Activated naive CD8-positive, alpha-beta T cell treated with anti-CD3 and anti-CD28 coated beads for 36 hours (primary cell): Measurements from ENCODE around the gene OR2L3. TPM values are rescaled to one million over a fixed set of nuclear protein-coding genes. Genes with fewer than 3 reads are reported as not detected.
"Not testable (repeated sequence)": the region's sequence is repeated elsewhere in the genome, so short reads cannot be mapped to it uniquely, and the experiment has no call there.

Source experiments
- DNase-seq: peaks from one replicate; pipeline ENCODE4 v3.0.0; 2021
- H3K27ac Mint-ChIP-seq: one replicate; pipeline ENCODE4 v1.8.0; 2022; ENCODE audit warnings: mild to moderate bottlenecking, moderate library complexity, mixed read lengths
- H3K27me3 Mint-ChIP-seq: one replicate; pipeline ENCODE4 v1.8.0; 2022; ENCODE audit warnings: mild to moderate bottlenecking, mixed read lengths
- H3K36me3 Mint-ChIP-seq: one replicate; pipeline ENCODE4 v1.8.0; 2021; ENCODE audit warnings: mild to moderate bottlenecking, mixed read lengths
- H3K4me1 Mint-ChIP-seq: one replicate; pipeline ENCODE4 v1.8.0; 2021; ENCODE audit warnings: mixed read lengths
- H3K4me3 Mint-ChIP-seq: one replicate; pipeline ENCODE4 v1.8.0; 2022; ENCODE audit warnings: mild to moderate bottlenecking, moderate library complexity, mixed read lengths
- H3K9me3 Mint-ChIP-seq: one replicate; pipeline ENCODE4 v1.8.0; 2022; ENCODE audit warnings: mixed read lengths
- total RNA-seq, 2 experiments: library from RNA; stranded (reverse); gene quantifications; one replicate each; pipeline ENCODE4 v1.2.3, GENCODE V29; 2021

The OR2L3 gene
- total RNA-seq, result not detected

DNA sequence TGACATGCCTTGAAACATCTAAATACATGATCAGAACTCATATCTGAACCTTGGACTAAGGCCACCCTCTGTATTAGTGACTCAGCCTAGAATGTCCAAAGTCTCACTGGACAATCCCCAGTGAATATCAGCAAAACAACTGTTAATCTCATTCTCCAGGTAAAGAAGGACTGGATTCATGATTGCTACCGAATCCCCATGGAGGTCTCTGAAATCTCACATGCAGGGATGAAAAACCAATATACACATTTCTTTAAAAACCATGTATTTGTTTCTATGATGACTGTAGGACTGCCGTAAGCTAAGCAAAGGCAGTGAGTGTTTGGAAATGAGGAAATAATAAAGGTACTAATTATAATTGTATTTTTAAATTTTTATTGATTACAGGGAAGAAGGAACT is at the start of gene OR2L3:
TSS of gene OR2L3 (plus strand) at position 301 of the 400 bp plus-strand sequence. CDS start 13,846 bp downstream, outside the sequence.
- Mint-ChIP-seq H3K27ac (no peak within 1 kb of the TSS), H3K4me1 (no peaks in the 10 kb centered on the region), H3K4me3 (no peak within 1 kb of the TSS), H3K9me3 (peaks cover 10% of the 10 kb centered on the region), H3K27me3 (no peaks in the 10 kb centered on the region), H3K36me3 (no peaks in the 10 kb centered on the region)
- no peak for DNase-seq

- Mint-ChIP-seq H3K27ac (no peak overlapping the region), H3K36me3 (no peaks in the 10 kb centered on the region), H3K9me3 (no peaks in the 10 kb centered on the region), H3K27me3 (no peaks in the 10 kb centered on the region), H3K4me3 (no peak overlapping the region), H3K4me1 (peaks cover 2% of the 10 kb centered on the region)
- no peak for DNase-seq
Observed at GRCh38 chr1:247998811-247999210, 47.8 kb upstream of the OR2L3 start.

DNA sequence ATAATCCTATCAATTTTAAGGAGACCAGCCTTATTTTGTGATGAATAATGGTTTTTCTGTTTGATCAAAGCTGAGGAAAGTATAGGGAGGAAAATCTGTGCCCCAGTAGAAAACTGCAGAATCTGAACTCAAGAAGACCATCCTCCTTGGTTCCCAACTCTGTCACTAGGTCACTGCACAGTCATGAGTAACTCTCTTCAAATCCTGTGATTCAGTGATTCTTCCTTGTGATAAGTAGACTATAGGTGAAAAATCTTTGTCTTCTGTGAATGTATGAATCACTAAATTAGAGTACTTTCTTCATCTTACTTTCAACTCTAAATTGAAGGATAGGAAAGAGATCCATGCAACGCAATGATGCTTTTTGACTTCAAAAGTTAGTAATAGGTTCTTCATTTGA is 46.5 kb upstream of the OR2L3 start:
- Mint-ChIP-seq H3K27me3 (no peaks in the 10 kb centered on the region), H3K4me1 (peaks cover 2% of the 10 kb centered on the region), H3K27ac (no peak overlapping the region), H3K4me3 (no peak overlapping the region), H3K9me3 (no peaks in the 10 kb centered on the region), H3K36me3 (no peaks in the 10 kb centered on the region)
- DNase-seq, result no peak

GRCh38 chr1:248007778-248008177 is 38.9 kb upstream of the OR2L3 start:
- Mint-ChIP-seq H3K27me3 (no peaks in the 10 kb centered on the region), H3K4me1 (no peaks in the 10 kb centered on the region), H3K27ac (no peak overlapping the region), H3K36me3 (peaks cover 4% of the 10 kb centered on the region), H3K4me3 (no peak overlapping the region), H3K9me3 (peaks cover 34% of the 10 kb centered on the region)
- DNase-seq, result no peak

DNA sequence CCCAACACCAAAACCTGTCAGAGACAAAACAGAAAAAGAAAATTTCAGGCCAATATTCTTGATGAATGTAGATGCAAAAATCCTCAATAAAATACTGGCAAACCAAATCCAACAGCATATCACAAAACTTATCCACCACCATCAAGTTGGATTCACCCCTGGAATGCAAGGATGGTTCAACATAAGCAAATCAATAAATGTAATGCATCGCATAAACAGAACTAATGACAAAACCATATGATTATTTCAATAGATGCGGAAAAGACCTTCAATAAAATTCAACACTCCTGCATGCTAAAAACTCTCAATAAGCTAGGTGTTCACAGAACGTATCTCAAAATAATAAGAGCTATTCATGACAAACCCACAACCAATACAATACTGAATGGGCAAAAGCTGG is 37.0 kb upstream of the OR2L3 start:
- Mint-ChIP-seq H3K9me3 (peaks cover 34% of the 10 kb centered on the region), H3K27ac (no peak overlapping the region), H3K36me3 (peaks cover 4% of the 10 kb centered on the region), H3K4me1 (no peaks in the 10 kb centered on the region), H3K27me3 (no peaks in the 10 kb centered on the region), H3K4me3 (no peak overlapping the region)
- no peak for DNase-seq

GRCh38 chr1:248013229-248013710 is 33.4 kb upstream of the OR2L3 start, which contains the start of gene OR2L5:
Gene OR2L5, plus strand, starts transcription at chr1:248013660. Its CDS starts 8,288 bp downstream, at chr1:248021948.
- no peak within 1 kb of the TSS for H3K4me3 Mint-ChIP-seq
- H3K4me1 Mint-ChIP-seq, result no peaks in the 10 kb centered on the region
- no peak within 1 kb of the TSS for H3K27ac Mint-ChIP-seq
- no peaks in the 10 kb centered on the region for H3K27me3 Mint-ChIP-seq
- peaks cover 4% of the 10 kb centered on the region for H3K36me3 Mint-ChIP-seq
- no peak for DNase-seq
- H3K9me3 Mint-ChIP-seq, result peaks cover 31% of the 10 kb centered on the region

GRCh38 chr1:248015803-248016202 is 30.8 kb upstream of the OR2L3 start:
- DNase-seq, result no peak
- no peaks in the 10 kb centered on the region for H3K36me3 Mint-ChIP-seq
- H3K27ac Mint-ChIP-seq, result no peak overlapping the region
- H3K4me1 Mint-ChIP-seq, result no peaks in the 10 kb centered on the region
- H3K27me3 Mint-ChIP-seq, result no peaks in the 10 kb centered on the region
- peaks cover 9% of the 10 kb centered on the region for H3K9me3 Mint-ChIP-seq
- no peak overlapping the region for H3K4me3 Mint-ChIP-seq

DNA sequence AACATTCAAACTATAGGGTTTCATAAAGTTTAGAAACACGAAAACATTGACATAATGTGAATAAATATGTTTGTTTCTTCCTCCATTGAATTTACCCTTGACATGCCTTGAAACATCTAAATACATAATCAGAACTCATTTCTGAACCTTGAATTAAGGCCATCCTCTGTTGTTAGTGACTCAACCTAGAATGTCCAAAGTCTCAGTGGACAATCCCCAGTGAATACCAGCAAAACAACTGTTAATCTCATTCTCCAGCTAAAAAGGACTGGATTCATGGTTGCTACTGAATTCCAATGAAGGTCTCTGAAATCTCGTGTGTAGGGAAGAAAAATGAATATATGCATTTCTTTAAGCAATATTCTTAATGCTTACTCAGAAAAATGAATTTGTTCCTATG is 16.9 kb upstream of the OR2L3 start, which contains the start of gene OR2L2:
TSS of gene OR2L2 (plus strand) at position 301 of the 400 bp plus-strand sequence. CDS start 8,198 bp downstream, outside the sequence.
- no peak within 1 kb of the TSS for H3K27ac Mint-ChIP-seq
- H3K36me3 Mint-ChIP-seq, result peaks cover 9% of the 10 kb centered on the region
- H3K4me1 Mint-ChIP-seq, result no peaks in the 10 kb centered on the region
- no peak for DNase-seq
- no peak within 1 kb of the TSS for H3K4me3 Mint-ChIP-seq
- H3K9me3 Mint-ChIP-seq, result peaks cover 20% of the 10 kb centered on the region
- no peaks in the 10 kb centered on the region for H3K27me3 Mint-ChIP-seq

- no peak for DNase-seq
- H3K27ac Mint-ChIP-seq, result no peak overlapping the region
- H3K4me1 Mint-ChIP-seq, result no peaks in the 10 kb centered on the region
- H3K27me3 Mint-ChIP-seq, result no peaks in the 10 kb centered on the region
- H3K9me3 Mint-ChIP-seq, result peaks cover 10% of the 10 kb centered on the region
- no peak overlapping the region for H3K4me3 Mint-ChIP-seq
- H3K36me3 Mint-ChIP-seq, result no peaks in the 10 kb centered on the region
Observed at GRCh38 chr1:248045209-248045608, 1.4 kb upstream of the OR2L3 start.

DNA sequence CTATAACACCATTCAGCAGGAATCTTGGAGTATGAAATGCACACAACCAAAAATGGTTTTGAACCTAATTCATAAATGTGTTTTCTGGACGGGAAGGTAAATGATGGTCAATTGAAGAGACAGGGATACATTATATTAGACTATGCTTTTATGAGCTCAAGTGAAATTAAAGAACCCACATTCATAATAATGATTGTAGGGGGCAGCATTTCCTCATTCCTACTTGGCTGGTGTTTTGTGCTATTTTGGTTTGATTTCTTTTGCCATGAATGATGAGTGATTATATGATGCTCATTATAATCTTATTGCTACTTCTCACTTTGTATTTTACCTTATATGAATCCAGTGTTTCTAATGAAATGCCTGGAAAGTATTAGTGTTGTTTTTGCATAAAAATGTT is 372 bp downstream of the OR2L3 start:
- Mint-ChIP-seq H3K27ac (no peak overlapping the region), H3K36me3 (no peaks in the 10 kb centered on the region), H3K4me1 (no peaks in the 10 kb centered on the region), H3K4me3 (no peak overlapping the region), H3K9me3 (peaks cover 10% of the 10 kb centered on the region), H3K27me3 (no peaks in the 10 kb centered on the region)
- no peak for DNase-seq

GRCh38 chr1:248054671-248055070 is 8.0 kb downstream of the OR2L3 start:
- H3K9me3 Mint-ChIP-seq, result peaks cover 10% of the 10 kb centered on the region
- no peak overlapping the region for H3K4me3 Mint-ChIP-seq
- H3K36me3 Mint-ChIP-seq, result peaks cover 2% of the 10 kb centered on the region
- H3K27me3 Mint-ChIP-seq, result no peaks in the 10 kb centered on the region
- no peaks in the 10 kb centered on the region for H3K4me1 Mint-ChIP-seq
- H3K27ac Mint-ChIP-seq, result no peak overlapping the region
- DNase-seq, result no peak

DNA sequence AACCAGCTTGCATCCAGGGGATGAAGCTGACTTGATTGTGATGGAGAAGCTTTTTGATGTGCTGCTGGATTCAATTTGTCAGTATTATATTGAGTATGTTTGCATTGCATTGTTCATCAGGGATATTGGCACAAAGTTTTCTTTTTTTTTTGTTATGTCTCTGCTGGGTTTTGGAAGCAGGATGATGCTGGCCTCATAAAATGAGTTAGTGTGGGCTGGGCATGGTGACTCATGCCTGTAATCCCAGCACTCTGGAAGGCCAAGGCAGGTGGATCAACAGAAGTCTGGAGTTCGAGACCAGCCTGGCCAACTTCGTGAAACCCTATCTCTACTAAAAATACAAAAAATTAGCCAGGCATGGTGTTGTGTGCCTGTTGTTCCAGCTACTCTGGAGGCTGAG is 8.6 kb downstream of the OR2L3 start:
- DNase-seq, result no peak
- H3K9me3 Mint-ChIP-seq, result peaks cover 10% of the 10 kb centered on the region
- no peaks in the 10 kb centered on the region for H3K4me1 Mint-ChIP-seq
- peaks cover 2% of the 10 kb centered on the region for H3K36me3 Mint-ChIP-seq
- no peaks in the 10 kb centered on the region for H3K27me3 Mint-ChIP-seq
- H3K4me3 Mint-ChIP-seq, result no peak overlapping the region
- H3K27ac Mint-ChIP-seq, result no peak overlapping the region

GRCh38 chr1:248065071-248065470 is 18.4 kb downstream of the OR2L3 start:
- H3K36me3 Mint-ChIP-seq, result no peaks in the 10 kb centered on the region
- no peak for DNase-seq
- no peaks in the 10 kb centered on the region for H3K27me3 Mint-ChIP-seq
- H3K4me3 Mint-ChIP-seq, result no peak overlapping the region
- peaks cover 7% of the 10 kb centered on the region for H3K9me3 Mint-ChIP-seq
- H3K27ac Mint-ChIP-seq, result no peak overlapping the region
- H3K4me1 Mint-ChIP-seq, result no peaks in the 10 kb centered on the region

GRCh38 chr1:248065604-248066003 is 19.0 kb downstream of the OR2L3 start:
- H3K4me3 Mint-ChIP-seq, result no peak overlapping the region

GRCh38 chr1:248083864-248084263 is 37.2 kb downstream of the OR2L3 start:
- not testable (repeated sequence) for H3K4me3 Mint-ChIP-seq, DNase-seq, H3K36me3 Mint-ChIP-seq, H3K27ac Mint-ChIP-seq, H3K27me3 Mint-ChIP-seq, H3K4me1 Mint-ChIP-seq, H3K9me3 Mint-ChIP-seq

More at GRCh38 chr1:248065604-248066003, 19.0 kb downstream of the OR2L3 start:
- no peaks in the 10 kb centered on the region for H3K36me3 Mint-ChIP-seq
- H3K27me3 Mint-ChIP-seq, result no peaks in the 10 kb centered on the region
- no peak for DNase-seq
- no peaks in the 10 kb centered on the region for H3K4me1 Mint-ChIP-seq
- peaks cover 9% of the 10 kb centered on the region for H3K9me3 Mint-ChIP-seq
- no peak overlapping the region for H3K27ac Mint-ChIP-seq

DNA sequence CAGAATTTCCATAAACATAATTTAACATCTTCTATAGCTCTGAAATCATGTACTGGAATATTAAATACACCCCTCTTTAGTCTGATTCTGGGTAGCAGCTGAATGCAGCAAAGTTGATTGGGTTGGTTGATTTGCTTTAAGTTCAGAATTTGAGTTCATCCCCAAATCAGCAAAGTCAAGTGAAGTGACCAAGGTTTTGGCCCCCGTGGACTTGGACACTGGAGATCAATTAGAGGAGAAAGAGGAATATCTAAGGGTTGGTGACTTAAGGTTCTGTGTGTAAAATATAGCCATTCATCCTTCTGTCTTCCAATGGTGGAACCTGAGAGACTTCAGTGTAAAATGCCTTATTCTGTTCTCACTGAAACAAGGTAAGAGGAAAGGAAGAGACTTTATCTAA is 48.2 kb downstream of the OR2L3 start, which contains the start of gene OR2L13:
TSS of gene OR2L13 (plus strand) at position 301 of the 400 bp plus-strand sequence. CDS start 4,192 bp downstream, outside the sequence.
- Mint-ChIP-seq H3K4me3 (no peak within 1 kb of the TSS), H3K27me3 (no peaks in the 10 kb centered on the region), H3K27ac (no peak within 1 kb of the TSS), H3K9me3 (no peaks in the 10 kb centered on the region), H3K36me3 (no peaks in the 10 kb centered on the region), H3K4me1 (no peaks in the 10 kb centered on the region)
- no peak for DNase-seq
